SW480 (cell line): ENCODE measurements around the gene MEGF11.
A peak's percentile ranks its signal among the peaks of the same experiment; 100 is the strongest.

Experiments
- DNase-seq: peaks from one replicate; pipeline ENCODE4 v3.0.0-alpha.2; 2016; ENCODE audit warnings: low spot score

MEGF11 gene

DNA sequence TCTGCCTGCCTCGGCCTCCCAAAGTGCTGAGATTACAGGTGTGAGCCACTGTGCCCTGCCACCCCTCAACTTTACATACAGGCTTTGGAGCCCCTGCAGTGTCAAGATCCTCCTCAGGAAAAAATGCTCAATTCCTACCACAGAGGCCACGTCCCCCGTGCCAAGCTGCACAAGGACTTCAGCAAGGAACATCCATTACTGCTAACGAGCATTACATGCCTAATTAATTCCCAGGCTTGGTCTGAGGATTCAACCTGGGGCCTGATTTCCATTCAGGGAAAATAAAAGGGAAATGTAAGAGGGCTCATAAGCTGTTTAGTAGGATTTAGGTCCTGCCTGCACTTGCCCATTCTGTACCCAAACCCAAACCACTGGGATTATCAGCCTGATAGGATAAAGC, 222.9 kb downstream of the MEGF11 start:
- no peak for DNase-seq

DNA sequence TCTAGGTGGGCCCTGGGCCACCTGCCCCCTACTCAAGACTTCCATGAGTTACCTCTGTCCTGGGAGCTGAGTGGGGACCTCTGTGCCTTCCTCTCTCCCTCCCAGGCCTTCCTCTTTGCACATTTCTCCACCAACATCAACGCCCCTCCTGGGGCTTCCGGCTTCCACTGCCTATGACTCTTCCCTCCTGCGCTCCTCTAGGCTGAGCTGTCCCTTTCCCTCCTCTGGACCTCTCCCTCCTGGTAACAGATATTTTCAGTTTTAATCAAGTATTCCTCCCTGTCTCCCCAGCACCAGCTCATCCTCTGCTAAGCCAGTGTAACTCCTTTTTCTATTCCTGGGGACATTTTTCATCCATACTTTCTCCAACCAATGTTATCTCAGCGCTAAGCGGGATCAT, 223.9 kb downstream of the MEGF11 start:
- no peak for DNase-seq

DNA sequence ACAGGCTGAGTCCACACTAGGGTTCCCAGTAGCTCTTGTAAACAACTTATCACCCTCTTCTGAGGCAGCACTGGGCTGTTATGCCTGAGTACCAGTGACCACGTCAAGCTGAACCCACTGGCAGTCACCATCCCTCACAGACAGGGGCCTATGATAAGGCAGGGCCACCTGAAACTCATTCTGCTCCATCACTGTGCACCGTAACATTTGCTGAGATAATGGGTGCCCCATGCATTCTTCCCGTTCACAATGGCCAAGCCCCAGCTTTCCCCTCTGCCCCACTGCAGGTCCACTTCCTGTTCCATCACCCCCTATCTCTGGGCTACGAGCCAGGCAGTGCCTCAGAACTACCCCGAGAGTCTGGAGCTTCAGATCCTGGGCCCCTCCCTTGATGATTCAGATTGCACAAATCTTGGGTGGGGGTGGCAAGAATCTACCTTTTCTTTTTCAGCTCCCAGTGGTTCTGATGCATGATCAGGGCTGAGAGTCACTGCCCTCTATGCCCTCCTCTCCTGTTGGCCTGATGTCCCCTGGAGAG, 226.2 kb downstream of the MEGF11 start:
- peak; percentile 18 for DNase-seq

DNA sequence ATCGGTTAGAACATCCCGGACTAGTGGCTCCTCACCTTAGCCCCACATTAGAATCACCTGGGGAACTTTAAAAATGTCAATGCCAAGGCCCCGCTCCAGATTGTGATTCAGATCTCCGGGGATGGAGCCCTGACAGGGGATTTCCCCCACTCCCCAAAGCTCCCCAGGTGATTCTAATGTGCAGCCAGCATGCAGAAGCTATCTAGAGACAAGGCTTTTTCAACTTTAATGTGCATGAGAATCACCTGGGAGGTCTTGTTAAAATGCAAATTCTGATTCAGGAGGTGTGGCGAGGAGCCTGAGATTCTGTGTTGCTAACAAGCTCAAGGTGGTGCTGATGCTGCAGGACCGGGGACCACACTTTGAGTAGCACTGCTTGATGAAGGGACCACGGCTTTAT, 227.6 kb downstream of the MEGF11 start:
- DNase-seq, result no peak

DNA sequence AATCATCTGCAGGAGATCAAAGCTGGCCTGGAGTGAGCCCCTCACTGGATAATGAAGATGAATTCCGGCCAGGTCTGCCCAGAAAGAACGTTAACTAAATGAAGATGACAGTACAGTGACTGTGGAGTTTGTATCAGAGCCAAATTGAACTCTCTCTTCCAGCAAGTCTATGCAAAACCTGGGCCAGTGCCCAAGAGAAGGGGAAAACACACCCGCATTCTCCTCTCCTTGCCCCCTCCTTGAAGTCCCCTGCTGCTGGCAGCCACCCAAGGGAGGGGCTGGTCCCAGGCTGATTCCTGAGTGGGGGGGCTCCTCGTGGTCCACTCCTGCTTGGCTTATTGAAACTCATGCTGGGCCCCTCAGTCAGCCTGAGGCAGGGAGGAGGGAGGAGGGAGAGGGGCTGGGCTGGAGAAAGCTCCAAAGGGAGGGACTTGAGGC, 228.5 kb downstream of the MEGF11 start:
- no peak for DNase-seq

DNA sequence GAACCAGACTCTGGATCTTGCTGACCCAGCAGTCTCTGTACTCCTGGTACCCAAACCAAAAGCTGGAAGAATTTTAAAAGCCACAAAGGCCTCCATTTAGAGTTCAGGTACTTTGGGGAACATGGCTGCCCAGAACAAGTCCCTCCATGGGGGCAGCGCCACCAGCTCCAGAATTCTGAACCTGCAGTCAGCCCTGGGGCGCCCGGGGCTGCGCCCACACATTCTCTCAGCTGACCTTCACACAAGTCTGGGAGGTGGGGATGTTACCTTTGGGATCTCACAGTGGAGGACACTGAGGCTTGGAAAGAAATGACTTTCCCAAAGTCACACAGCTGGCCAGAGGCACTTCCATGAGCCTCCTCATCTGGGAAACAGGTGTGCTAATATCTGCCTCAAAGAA, 229.4 kb downstream of the MEGF11 start:
- DNase-seq, result no peak

DNA sequence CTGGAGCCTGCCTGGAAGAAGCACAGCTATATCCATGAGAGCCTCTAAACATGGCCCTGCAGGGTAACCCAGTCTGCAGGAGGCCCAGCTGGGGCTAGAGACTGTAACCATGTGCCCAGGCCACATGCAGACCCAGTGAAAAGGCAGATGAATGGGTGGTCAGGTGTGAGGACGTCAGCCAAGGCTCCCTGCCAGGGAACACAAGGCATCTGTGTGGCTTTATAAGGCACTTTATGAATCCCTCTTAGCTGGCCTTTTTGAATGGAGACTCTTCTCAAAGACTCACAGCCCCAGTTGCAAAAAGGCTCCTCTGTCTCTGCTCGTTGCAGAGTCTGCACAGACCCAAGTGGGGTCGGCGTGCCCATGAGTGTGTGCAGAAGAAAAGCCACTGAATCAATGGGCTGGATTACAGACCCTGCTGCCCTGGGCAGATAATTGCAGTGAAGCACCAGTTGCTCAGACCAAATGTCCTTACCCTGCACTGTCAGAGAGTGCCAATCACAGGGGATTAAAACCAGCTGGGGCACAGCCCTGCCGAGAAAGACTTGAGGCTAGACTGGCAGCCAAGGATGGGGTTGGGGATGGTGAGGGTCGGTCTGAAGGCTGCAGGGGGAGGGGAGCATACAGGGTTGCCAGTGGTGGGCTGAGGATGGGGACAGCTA, 230.1 kb downstream of the MEGF11 start:
- no peak for DNase-seq

DNA sequence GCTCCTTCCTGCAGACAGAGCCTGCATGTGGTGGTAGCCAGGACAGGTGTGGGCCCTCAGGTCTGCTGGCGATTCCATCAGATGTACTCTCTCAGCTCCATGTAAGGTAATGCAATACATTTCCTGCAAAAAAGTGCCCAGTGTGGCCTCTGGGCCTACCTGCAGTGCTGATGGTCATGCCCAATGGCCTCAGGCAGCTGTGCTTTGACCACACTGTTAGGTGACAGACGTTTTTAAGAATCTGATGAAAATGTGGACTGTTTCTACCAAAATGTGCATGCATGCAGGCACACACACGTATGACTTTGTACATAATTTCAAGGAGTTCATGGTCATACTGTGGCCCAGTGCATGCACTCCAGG, 231.4 kb downstream of the MEGF11 start:
- no peak for DNase-seq

DNA sequence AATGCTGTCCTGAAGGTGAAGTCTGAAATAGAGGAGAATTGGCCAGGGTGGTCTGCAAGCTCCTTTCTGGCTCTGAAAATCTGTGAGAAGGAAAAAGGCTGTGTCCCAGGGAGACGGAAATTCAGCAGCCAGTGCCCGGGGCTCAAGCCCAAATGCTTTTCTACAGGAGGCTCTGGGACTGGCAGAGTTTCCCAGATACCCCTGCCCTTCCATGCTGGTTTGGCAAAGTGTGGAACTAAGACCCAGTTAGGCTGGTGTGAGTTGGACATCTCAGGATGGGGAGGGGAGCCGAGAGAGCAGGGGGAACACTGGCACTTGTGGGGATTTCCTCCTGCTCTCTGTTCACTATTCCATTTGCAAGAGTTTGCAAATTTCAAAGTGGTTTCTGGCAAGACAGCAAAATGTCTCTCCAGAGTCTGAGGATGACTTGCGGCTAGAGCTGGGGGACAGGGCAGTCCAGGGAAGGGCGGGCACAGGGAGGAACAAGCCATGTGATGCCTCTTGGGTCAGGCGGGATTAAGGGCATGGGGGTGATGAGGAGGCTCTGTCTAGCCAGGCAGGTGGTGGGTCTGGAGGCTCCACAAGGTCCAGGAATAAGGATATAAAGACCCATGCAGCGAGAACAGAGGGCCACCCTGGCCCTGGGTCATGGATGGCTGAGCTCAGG, 231.9 kb downstream of the MEGF11 start:
- no peak for DNase-seq

DNA sequence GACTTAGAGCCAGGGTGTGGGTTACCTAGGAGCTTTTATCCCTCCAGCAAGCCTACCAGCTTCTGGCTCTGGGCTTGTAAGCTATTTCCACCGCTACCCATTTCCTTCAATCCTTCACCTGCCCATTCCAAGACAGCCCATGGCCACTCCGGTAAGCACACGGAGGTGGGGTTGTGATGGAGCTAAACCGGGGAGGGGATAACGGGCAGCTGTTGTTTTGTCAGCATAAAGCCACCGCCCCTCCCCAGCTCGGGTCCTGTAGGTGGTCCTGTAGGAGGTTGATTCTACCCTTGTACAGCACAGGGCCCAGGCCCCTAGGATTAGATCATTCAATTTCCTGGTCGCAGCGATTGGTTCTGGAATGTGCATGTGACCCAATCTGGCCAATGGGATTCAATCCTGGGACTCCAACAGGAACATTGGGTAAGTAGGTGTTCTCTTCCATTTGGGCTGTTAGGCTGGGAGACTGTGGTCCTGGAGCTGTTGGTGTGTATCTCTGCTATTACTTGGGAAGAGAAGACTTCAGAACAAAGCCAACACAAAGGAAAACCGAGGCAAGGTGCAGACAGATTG, 233.6 kb downstream of the MEGF11 start:
- no peak for DNase-seq

DNA sequence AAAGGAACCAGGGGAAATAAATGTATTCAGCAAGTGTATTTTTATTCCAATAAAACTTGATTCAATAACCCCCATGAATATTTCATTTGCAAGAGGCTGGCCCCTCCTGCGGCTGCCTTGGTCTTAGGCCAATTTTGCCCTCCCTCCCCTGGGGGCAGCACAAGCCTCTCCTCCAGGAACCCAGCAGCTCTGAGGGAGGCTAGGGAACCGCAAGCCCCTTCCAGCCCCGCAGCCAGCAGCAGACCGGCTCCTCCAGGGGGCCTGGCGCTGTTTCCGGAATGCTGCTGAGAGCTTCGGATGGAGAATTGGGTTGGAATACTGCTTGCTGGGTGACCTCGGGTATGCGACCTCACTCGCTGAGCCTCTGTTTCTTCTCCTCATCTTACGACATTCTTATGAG, 234.2 kb downstream of the MEGF11 start:
- DNase-seq, result no peak

DNA sequence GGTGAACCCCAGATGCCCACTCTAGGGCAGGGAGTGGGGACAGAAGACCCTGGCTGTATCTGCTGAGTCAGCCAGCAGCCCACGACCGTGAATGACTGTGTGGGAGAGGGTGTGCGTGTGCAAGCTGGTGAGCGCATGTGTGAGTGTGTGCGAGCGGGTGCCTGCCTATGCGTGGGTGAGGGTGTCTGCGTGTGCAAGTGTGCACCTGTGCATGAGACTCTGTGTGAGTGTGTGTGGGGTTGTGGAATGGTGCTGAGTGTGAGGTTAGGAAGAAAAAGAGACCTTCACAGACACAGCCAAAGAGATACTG, 235.1 kb downstream of the MEGF11 start:
- no peak for DNase-seq

DNA sequence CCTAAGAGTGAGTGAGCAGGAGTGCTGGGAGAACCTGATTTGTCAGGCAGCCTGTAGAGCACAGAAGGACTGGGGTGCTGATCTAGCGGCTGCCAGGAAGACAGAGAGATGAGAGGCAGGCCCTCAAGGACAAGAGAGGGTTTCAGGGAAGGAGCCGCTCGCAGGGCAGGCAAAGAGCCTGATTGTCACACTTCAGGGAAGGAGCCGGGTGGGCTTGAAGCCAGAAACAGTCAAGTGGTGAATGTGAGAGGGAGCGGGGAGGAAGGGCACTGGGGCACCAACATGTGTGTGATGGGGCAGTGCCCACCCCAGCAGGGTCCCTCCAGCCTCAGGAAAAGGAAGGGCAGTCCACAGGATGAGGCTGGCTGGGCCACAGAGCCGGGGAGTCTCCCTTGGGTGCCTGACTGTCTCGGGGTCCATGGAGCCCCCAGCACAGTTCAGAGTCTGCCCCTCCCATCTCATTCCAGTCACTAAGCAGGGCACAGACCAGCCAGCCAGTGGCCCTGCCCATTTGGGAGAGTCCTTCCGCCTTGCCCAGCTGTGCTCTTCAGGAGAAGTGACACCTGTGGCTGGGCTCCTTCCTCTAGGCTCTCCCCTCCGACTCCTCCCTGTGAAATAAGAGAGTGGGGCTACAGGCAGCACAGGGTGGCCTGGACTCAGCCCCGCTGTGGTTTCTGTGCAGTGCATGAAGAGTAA, 235.6 kb downstream of the MEGF11 start:
- DNase-seq, result no peak

DNA sequence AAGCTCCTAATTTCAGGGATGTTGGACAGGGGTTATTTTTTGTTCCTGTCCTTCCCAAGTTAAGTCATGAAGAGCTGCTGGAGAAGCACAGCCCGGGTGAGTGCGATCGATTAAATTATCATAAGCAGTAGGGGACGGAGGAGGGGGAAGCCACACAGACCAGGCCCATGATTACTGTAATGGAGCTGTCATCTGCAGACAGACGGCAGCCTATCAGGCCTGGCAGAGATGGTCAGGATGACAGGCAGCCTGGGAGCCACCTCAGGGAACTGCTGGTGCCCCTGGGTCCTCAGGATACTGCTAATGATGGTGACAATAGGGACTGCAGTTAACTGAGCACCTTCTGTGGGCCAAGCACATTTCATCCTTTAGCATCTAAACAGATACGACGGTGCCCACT, 236.6 kb downstream of the MEGF11 start:
- no peak for DNase-seq

DNA sequence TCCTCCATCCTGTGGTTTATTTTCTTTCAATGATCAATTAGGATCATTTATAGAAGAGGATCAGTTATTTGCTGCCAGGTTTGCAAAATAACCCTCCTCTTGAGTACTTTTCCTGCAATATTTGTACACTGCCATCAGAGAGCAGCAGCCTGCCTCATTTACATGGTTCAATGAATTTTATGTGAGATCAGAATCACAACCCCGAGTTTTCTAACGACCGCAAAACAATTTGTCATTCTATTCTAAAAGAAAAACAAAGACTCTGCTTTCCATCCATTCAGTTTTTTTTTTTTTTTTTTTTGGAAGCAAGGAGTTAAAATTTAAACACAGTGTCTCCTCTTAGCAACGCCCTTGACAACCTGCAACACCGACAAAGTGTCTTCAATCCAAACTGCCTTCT, 237.4 kb downstream of the MEGF11 start:
- DNase-seq, result no peak

DNA sequence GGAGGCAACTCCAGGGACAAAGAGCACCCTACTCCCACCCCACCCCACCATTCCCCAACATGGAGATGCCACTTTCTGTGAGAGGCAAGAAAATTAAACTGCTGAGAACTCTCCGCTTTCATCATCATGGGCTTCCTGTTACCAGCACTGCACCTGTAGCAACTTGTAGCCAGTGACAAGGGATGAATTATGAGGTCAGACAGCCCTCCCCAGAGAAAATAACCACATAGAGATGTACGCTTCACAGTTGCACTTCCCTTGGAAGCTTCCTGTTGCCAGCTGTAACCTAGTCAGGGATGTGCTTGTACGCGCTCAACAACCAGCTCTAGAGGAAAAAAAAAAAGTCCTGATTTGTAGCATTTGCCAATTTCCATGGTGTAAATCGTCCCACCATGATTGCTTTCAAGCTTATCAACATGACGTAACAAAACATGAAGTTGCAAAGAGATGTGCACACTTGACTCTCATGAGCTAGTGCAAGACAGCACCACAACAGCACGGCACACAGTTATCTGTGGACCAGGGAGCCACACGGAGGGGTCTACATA, 238.8 kb downstream of the MEGF11 start:
- no peak for DNase-seq

DNA sequence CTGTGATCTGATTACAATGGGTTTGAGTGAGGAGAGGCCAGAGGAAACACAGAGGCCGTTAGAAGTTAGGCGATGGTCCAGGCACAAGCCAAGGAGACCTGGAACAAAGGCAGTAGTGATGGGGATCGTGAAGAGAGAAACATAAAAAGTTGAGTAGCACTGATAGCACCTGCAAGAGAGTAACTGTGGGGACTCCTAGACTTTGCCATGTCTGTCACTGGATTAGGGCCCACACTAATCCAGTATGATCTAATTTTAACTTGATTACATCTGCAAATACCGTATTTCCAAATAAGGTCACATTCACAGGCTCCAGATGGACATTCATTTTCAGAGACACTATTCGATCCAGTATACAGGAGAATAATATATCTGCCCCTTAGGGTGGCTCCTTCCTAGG, 239.5 kb downstream of the MEGF11 start:
- no peak for DNase-seq

DNA sequence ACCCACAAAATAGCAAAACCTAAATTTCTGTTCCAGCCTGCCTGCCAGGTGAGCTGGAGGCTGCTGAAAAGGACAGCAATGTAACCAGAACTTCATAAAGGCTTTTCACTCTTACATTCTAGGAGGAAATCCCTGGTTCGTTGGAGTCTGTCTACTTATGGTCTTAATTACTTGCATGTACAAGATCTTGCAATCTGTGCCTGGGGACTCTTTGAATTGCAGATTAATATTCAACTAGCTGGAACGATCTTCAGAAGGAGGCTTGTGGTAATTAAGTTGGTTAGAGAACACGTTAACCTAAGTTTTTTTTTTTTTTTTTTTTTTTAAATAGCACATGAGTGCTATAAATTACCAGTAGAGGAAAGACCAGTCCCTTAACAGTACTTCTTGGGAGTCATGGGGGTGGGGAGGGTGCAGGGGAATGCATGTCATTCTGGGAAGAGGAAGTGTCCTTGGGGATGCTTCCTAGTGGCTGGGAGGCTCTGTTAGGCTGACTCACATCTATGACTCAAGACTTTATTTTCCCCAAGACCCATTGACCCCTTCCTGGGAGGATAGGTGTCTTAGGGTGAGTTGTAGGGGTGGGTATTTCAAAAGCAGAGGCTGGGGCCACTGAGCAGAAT, 244.5 kb downstream of the MEGF11 start:
- DNase-seq, result no peak

DNA sequence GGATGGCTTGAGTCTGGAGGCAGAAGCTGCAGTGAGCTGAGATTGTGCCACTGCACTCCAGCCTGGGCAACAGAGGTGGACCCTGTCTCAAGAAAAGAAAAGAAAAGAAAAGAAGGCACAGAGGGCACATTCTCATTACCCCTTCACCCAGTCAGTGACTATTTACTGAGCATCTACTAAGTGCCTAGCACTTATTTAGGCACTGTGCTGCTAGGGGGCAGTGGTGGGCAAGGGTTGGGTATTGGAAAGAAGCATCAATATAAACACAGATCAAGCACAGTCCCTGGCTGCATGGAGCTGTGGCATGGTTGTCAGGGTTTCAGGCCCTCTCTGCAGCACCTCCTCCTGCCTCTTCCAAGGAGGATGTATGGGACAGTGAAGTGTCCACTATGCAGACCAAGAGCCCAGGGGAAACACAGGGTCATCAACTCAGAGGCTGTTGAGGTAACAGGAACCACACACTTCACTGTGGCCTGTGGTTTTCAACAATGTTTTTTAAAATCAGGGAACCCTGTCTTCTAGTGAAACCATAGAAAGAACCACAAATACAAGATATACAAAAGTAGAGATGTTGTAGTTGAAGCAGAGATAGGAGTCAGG, 245.8 kb downstream of the MEGF11 start:
- no peak for DNase-seq

DNA sequence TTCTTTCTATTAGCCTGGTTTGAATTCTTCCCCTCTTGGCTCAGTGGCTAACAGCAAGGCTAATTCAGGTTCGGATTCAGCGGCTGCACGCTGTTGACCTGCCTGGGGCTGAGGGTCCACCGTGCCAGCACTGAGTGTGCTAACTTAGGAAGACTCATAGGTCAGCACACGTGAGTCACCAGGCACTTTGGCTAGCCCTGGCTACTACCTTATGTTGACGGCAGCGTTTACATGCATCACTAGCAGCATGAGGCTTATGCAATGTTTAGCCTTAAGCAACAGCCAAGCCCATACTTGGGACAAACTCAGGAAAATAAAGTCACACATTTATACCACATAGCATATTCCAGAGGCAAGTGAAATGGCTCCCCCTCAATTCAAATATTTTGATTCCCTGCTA, 246.6 kb downstream of the MEGF11 start:
- DNase-seq, result no peak

DNA sequence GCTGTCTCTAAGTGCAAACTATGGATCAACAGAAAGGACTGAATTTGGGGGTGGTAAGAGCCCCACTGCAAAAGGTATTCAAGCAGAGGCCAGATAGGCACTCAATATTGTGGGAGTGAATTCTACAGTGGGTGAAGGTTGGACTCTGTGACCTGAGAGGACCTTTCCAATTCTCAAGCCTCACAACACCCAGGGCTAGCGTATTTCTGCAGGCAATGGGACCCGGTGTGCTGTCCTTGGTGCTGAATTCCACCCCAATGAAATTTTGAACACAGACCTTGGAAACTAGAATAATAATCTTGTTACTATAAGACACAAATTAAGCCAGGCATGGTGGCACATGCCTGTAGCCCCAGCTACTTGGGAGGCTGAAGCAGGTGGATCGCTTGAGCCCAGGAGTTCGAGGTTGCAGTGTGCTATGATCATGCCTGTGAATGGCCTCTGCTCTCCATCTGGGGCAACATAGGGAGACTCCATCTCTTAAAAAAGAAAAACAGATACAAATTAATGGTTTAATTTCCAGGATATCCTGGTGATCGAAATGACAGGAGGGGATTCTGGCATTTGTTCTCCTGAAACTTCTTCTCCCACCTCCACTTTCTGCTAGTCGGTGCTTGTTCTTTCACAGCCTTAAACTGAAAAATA, 248.8 kb downstream of the MEGF11 start:
- peak; percentile 19 for DNase-seq
